Esophagus squamous epithelium (tissue), 4 donors: ENCODE results near the gene SMAD3.

ENCODE experiments used
- CTCF ChIP-seq, 6 experiments: fragments of 450-650 bp in 4 of 6; fragments of 200-600 bp in 2 of 6; sonication (generic) in 2 of 6; IDR thresholded peaks; one replicate each; pipeline ENCODE4 v1.5.1; 2016 to 2019; ENCODE audit warnings: antibody characterized with exemption in 6 of 6, mild to moderate bottlenecking in 4 of 6, moderate library complexity in 4 of 6
- POLR2A ChIP-seq, 4 donors: fragments of 450-650 bp; IDR thresholded peaks; one replicate each; pipeline ENCODE4 v1.6.1; 2017; ENCODE audit warnings: antibody characterized with exemption in 4 of 4, mild to moderate bottlenecking in 4 of 4, moderate library complexity in 3 of 4

GRCh38 chr15:67100801-67101581 lies 35.6 kb downstream of the SMAD3 start:
- no peak for TF ChIP-seq POLR2A (IDR thresholded peaks at IDR 0.05)
- no peak for TF ChIP-seq CTCF (IDR thresholded peaks at IDR 0.05)
